CD14-positive monocyte (primary cell): Measurements from ENCODE around the gene KRTAP9-8. TPM values are rescaled to one million over a fixed set of nuclear protein-coding genes. Genes with fewer than 3 reads are reported as not detected.

Source experiments
- DNase-seq, 3 donors: peaks; one replicate each; pipeline ENCODE4 v3.0.0-alpha.2; 2011 to 2022
- H2AFZ ChIP-seq: 2 replicates; pipeline ENCODE4 v1.6.0; 2012; ENCODE audit warnings: mild to moderate bottlenecking, low read depth, low read length, inconsistent platforms; ENCODE audit not compliant: insufficient read depth, poor library complexity, severe bottlenecking
- H3K27ac ChIP-seq, 2 donors: 1 replicate in 1 of 2; 2 replicates in 1 of 2; pipeline ENCODE4 v1.5.1; 2012 to 2013; ENCODE audit warnings: low read length in 2 of 2, control low read depth in 1 of 2, inconsistent platforms in 1 of 2, low read depth in 1 of 2, mild to moderate bottlenecking in 1 of 2
- H3K27me3 ChIP-seq, 2 donors: one replicate each; pipeline versions ENCODE4 v1.6.0 to v1.6.1; 2011 to 2013; ENCODE audit warnings: low read length in 2 of 2; ENCODE audit not compliant: control insufficient read depth in 2 of 2, insufficient read depth in 2 of 2
- H3K36me3 ChIP-seq, 2 donors: replicated peaks in 1 of 2; 1 replicate in 1 of 2; 2 replicates in 1 of 2; pipeline versions ENCODE4 v1.5.1 to v1.6.1; 2012 to 2013; ENCODE audit warnings: low read length in 2 of 2, control low read depth in 1 of 2, inconsistent platforms in 1 of 2, mild to moderate bottlenecking in 1 of 2; ENCODE audit not compliant: insufficient read depth in 2 of 2, control insufficient read depth in 1 of 2
- H3K4me1 ChIP-seq, 2 donors: 1 replicate in 1 of 2; 2 replicates in 1 of 2; pipeline versions ENCODE4 v1.5.1 to v1.6.1; 2012 to 2013; ENCODE audit warnings: low read length in 2 of 2, control low read depth in 1 of 2, inconsistent platforms in 1 of 2, mild to moderate bottlenecking in 1 of 2, moderate library complexity in 1 of 2; ENCODE audit not compliant: insufficient read depth in 2 of 2, control insufficient read depth in 1 of 2
- H3K4me2 ChIP-seq: replicated peaks from 2 replicates; pipeline ENCODE3; 2012; ENCODE audit warnings: low read length, moderate library complexity, mild to moderate bottlenecking; ENCODE audit not compliant: poor library complexity, severe bottlenecking; ENCODE audit errors: extremely low read depth
- H3K4me3 ChIP-seq, 3 experiments: fragments of 200-600 bp in 1 of 3; sonication (generic) in 1 of 3; replicated peaks in 1 of 3; 1 replicate in 2 of 3; 2 replicates in 1 of 3; pipeline ENCODE4 v1.5.1; 2011 to 2013; ENCODE audit warnings: low read length in 3 of 3, mild to moderate bottlenecking in 3 of 3, control low read depth in 2 of 3, low read depth in 2 of 3, inconsistent platforms in 1 of 3, moderate library complexity in 1 of 3
- H3K79me2 ChIP-seq: 2 replicates; pipeline ENCODE4 v1.6.0; 2012; ENCODE audit warnings: mild to moderate bottlenecking, control low read depth, inconsistent platforms, low read length, moderate library complexity; ENCODE audit not compliant: insufficient read depth
- H3K9ac ChIP-seq: 2 replicates; pipeline ENCODE4 v1.6.0; 2017; ENCODE audit warnings: low read length, mild to moderate bottlenecking; ENCODE audit not compliant: insufficient read depth, poor library complexity, severe bottlenecking
- H3K9me3 ChIP-seq, 2 donors: replicated peaks in 1 of 2; 1 replicate in 1 of 2; 2 replicates in 1 of 2; pipeline versions ENCODE4 v1.5.1 to v1.6.1; 2012 to 2013; ENCODE audit warnings: low read length in 2 of 2, control low read depth in 1 of 2; ENCODE audit not compliant: control insufficient read depth in 1 of 2, insufficient read depth in 1 of 2
- H4K20me1 ChIP-seq: 2 replicates; pipeline ENCODE4 v1.6.0; 2012; ENCODE audit warnings: mild to moderate bottlenecking, low read length, control low read depth, moderate library complexity; ENCODE audit not compliant: insufficient read depth
- H3K27ac Mint-ChIP-seq, 7 donors: one replicate each; pipeline ENCODE4 v1.8.0; 2020; ENCODE audit warnings: mild to moderate bottlenecking in 7 of 7, mixed read lengths in 7 of 7, moderate library complexity in 6 of 7, inconsistent platforms in 2 of 7
- H3K27me3 Mint-ChIP-seq, 3 donors: one replicate each; pipeline ENCODE4 v1.8.0; 2021 to 2022; ENCODE audit warnings: low read depth in 3 of 3, mild to moderate bottlenecking in 3 of 3, mixed read lengths in 3 of 3, moderate library complexity in 3 of 3, inconsistent platforms in 1 of 3
- H3K36me3 Mint-ChIP-seq, 2 donors: one replicate each; pipeline ENCODE4 v1.8.0; 2020; ENCODE audit warnings: mixed read lengths in 2 of 2, inconsistent platforms in 1 of 2, mild to moderate bottlenecking in 1 of 2
- H3K4me1 Mint-ChIP-seq: one replicate; pipeline ENCODE4 v1.8.0; 2020; ENCODE audit warnings: mild to moderate bottlenecking, mixed read lengths
- H3K4me3 Mint-ChIP-seq, 2 donors: one replicate each; pipeline ENCODE4 v1.8.0; 2020; ENCODE audit warnings: mild to moderate bottlenecking in 2 of 2, mixed read lengths in 2 of 2, moderate library complexity in 1 of 2
- H3K9me3 Mint-ChIP-seq, 7 donors: one replicate each; pipeline ENCODE4 v1.8.0; 2020 to 2022; ENCODE audit warnings: mixed read lengths in 7 of 7, mild to moderate bottlenecking in 6 of 7, moderate library complexity in 6 of 7, inconsistent platforms in 2 of 7
- CTCF ChIP-seq: fragments of 200-600 bp; IDR thresholded peaks from one replicate; pipeline ENCODE4 v1.8.0; 2022; ENCODE audit warnings: antibody characterized with exemption, mild to moderate bottlenecking
- WGBS: methylation state at CpG from one replicate; pipeline ENCODE4 v1.1.5; 2013; ENCODE audit warnings: missing lambda C conversion rate; ENCODE audit not compliant: insufficient coverage; 5-methylcytosine and 5-hydroxymethylcytosine counted together
- intact Hi-C, 2 donors: fragments of 100-400 bp; cut with micrococcal nuclease; formaldehyde crosslinking; loops; one replicate each; pipeline versions ENCODE4 v1.15.0 to v1.15.1; 2023
- polyA plus RNA-seq, 3 donors: library from polyadenylated mRNA; depleted of rRNA in 1 of 3; unstranded in 2 of 3; stranded (reverse) in 1 of 3; fragments of 300-500 nt in 2 of 3; fragments of >200 nt in 1 of 3; fragmentation: Illumina TruSeq in 2 of 3; gene quantifications; 1 replicate in 2 of 3; 2 replicates in 1 of 3; pipeline ENCODE4 v1.2.3, GENCODE V29; 2012 to 2021

KRTAP9-8 gene
- polyA plus RNA-seq, 3 donors: not detected

GRCh38 chr17:41256291-41256685 is 18.5 kb downstream of the KRTAP9-8 start:
- WGBS: no CpG with 5 or more reads among the region's 1 CpG
- no peaks in the 10 kb centered on the region for H4K20me1 ChIP-seq
- H2AFZ ChIP-seq: no peak overlapping the region
- Mint-ChIP-seq H3K36me3 (no peaks in the 10 kb centered on the region), H3K27me3 (peaks cover 0 to 8% (median 7%) of the 10 kb centered on the region in 3 donors), H3K27ac (no peak overlapping the region), H3K9me3 (peaks cover 0 to 1% (median 0%) of the 10 kb centered on the region in 7 donors), H3K4me1 (no peaks in the 10 kb centered on the region), H3K4me3 (no peak overlapping the region)
- intact Hi-C loops: no loop called here
- no peaks in the 10 kb centered on the region for H3K36me3 ChIP-seq
- H3K9me3 ChIP-seq: no peaks in the 10 kb centered on the region
- no peaks in the 10 kb centered on the region for H3K4me1 ChIP-seq
- no peak overlapping the region for H3K4me2 ChIP-seq
- H3K9ac ChIP-seq: no peak overlapping the region
- no peaks in the 10 kb centered on the region for H3K79me2 ChIP-seq
- H3K27me3 ChIP-seq: peaks cover 0 to 4% of the 10 kb centered on the region in 2 donors
- no peak for TF ChIP-seq CTCF
- H3K4me3 ChIP-seq: no peak overlapping the region
- no peak for DNase-seq
- no peak overlapping the region for H3K27ac ChIP-seq

- no peak overlapping the region for H3K27ac ChIP-seq
- H3K4me3 ChIP-seq: no peak overlapping the region
- H3K9ac ChIP-seq: no peak overlapping the region
- H3K36me3 ChIP-seq: no peaks in the 10 kb centered on the region
- no peak overlapping the region for H3K4me2 ChIP-seq
- H3K4me1 ChIP-seq: no peaks in the 10 kb centered on the region
- Mint-ChIP-seq H3K27me3 (peaks cover 6 to 11% (median 10%) of the 10 kb centered on the region in 3 donors), H3K4me1 (no peaks in the 10 kb centered on the region), H3K4me3 (no peak overlapping the region), H3K36me3 (no peaks in the 10 kb centered on the region), H3K9me3 (peaks cover 0 to 3% (median 0%) of the 10 kb centered on the region in 7 donors), H3K27ac (no peak overlapping the region)
- no peak overlapping the region for H2AFZ ChIP-seq
- no peaks in the 10 kb centered on the region for H3K9me3 ChIP-seq
- DNase-seq: no peak
- no peaks in the 10 kb centered on the region for H4K20me1 ChIP-seq
- no peaks in the 10 kb centered on the region for H3K79me2 ChIP-seq
- TF ChIP-seq CTCF: no peak
- intact Hi-C loops: no loop called here
- H3K27me3 ChIP-seq: peaks cover 0 to 6% of the 10 kb centered on the region in 2 donors
These were observed 20.6 kb downstream of the KRTAP9-8 start for GRCh38 chr17:41258406-41258805.
